Measurements from ENCODE around the gene KCTD6. TPM values are rescaled to one million over a fixed set of nuclear protein-coding genes. Genes with fewer than 3 reads are reported as not detected.
"Not testable (repeated sequence)": the region's sequence is repeated elsewhere in the genome, so short reads cannot be mapped to it uniquely, and the experiment has no call there.

The KCTD6 gene
- total RNA-seq, 4 donors from 2014 or later: 13.1 to 17.8 (median 16.3) TPM

GRCh38 chr3:58526515-58526957 lies 34.6 kb downstream of the KCTD6 start:
- Histone ChIP-seq H3K27ac (no peak overlapping the region), H3K27me3 (no peaks in the 10 kb centered on the region), H3K9me3 (no peaks in the 10 kb centered on the region), H3K4me1 (peaks cover 0 to 12% (median 0%) of the 10 kb centered on the region in 3 donors), H3K4me3 (no peak overlapping the region), H3K36me3 (peaks cover 0 to 98% of the 10 kb centered on the region in 2 donors)
- ATAC-seq: no peak
- TF ChIP-seq CTCF (IDR thresholded peaks at IDR 0.05) (no peak), POLR2AphosphoS5 (IDR thresholded peaks at IDR 0.05) (no peak), POLR2A (IDR thresholded peaks at IDR 0.05) (no peak)
- no CpG with 5 or more reads among the region's 7 CpGs for WGBS, 2 donors (ENCODE audit: low coverage in 1 of 2)

- not testable (repeated sequence) for ATAC-seq, H3K9me3 ChIP-seq, H3K4me3 ChIP-seq, H3K27ac ChIP-seq, H3K27me3 ChIP-seq
- Histone ChIP-seq H3K36me3 (peaks cover 0 to 95% of the 10 kb centered on the region in 2 donors), H3K4me1 (peaks cover 0 to 13% (median 0%) of the 10 kb centered on the region in 3 donors)
- WGBS, 2 donors (ENCODE audit: low coverage in 1 of 2): 88 to 95% methylated on average over 2 of the region's 3 CpGs
Measured at GRCh38 chr3:58527440-58527839, 35.5 kb downstream of the KCTD6 start.

GRCh38 chr3:58528629-58529028 lies 36.7 kb downstream of the KCTD6 start:
- Histone ChIP-seq H3K27me3 (no peaks in the 10 kb centered on the region), H3K9me3 (no peaks in the 10 kb centered on the region), H3K4me1 (peaks cover 0 to 21% (median 0%) of the 10 kb centered on the region in 3 donors), H3K27ac (no peak overlapping the region), H3K4me3 (no peak overlapping the region), H3K36me3 (peaks cover 0 to 93% of the 10 kb centered on the region in 2 donors)
- ATAC-seq: no peak
- TF ChIP-seq POLR2AphosphoS5 (IDR thresholded peaks at IDR 0.05): peak; percentile 6
- no peak for TF ChIP-seq CTCF (IDR thresholded peaks at IDR 0.05)
- TF ChIP-seq EP300 (IDR thresholded peaks at IDR 0.05): no peak
- no peak for TF ChIP-seq POLR2A (IDR thresholded peaks at IDR 0.05)
- 38 to 64% methylated on average over 1 to 2 of the region's 6 CpGs for WGBS, 2 donors (ENCODE audit: low coverage in 1 of 2)

GRCh38 chr3:58529516-58530353 lies 37.8 kb downstream of the KCTD6 start:
- H3K4me3 ChIP-seq: no peak overlapping the region
- no peak for TF ChIP-seq POLR2A (IDR thresholded peaks at IDR 0.05)
- no peak for TF ChIP-seq POLR2AphosphoS5 (IDR thresholded peaks at IDR 0.05)
- H3K27ac ChIP-seq: no peak overlapping the region
- H3K9me3 ChIP-seq: no peaks in the 10 kb centered on the region
- H3K36me3 ChIP-seq: peaks cover 0 to 93% of the 10 kb centered on the region in 2 donors
- no peaks in the 10 kb centered on the region for H3K27me3 ChIP-seq
- no peak for ATAC-seq
- H3K4me1 ChIP-seq: peaks cover 0 to 21% (median 0%) of the 10 kb centered on the region in 3 donors
- WGBS, 2 donors (ENCODE audit: low coverage in 1 of 2): 70 to 79% methylated on average over 2 to 6 of the region's 15 CpGs

GRCh38 chr3:58530354-58530865 lies 38.5 kb downstream of the KCTD6 start:
- Histone ChIP-seq H3K4me1 (peaks cover 0 to 25% (median 0%) of the 10 kb centered on the region in 3 donors), H3K27me3 (no peaks in the 10 kb centered on the region), H3K9me3 (no peaks in the 10 kb centered on the region), H3K36me3 (peaks cover 0 to 90% of the 10 kb centered on the region in 2 donors), H3K4me3 (no peak overlapping the region), H3K27ac (no peak overlapping the region)
- no peak for ATAC-seq
- WGBS, 2 donors (ENCODE audit: low coverage in 1 of 2): 90% methylated on average over 4 of the region's 18 CpGs; no CpG with 5 or more reads in 1 of the 2 donors
- no peak for TF ChIP-seq CTCF (IDR thresholded peaks at IDR 0.05)
- TF ChIP-seq POLR2A (IDR thresholded peaks at IDR 0.05): no peak
- no peak for TF ChIP-seq POLR2AphosphoS5 (IDR thresholded peaks at IDR 0.05)
- TF ChIP-seq EP300 (IDR thresholded peaks at IDR 0.05): no peak

All from gastroesophageal sphincter (tissue), 4 donors.